Activated T-cell treated with anti-CD3 and anti-CD28 coated beads, Interleukin-2, amount 50 U/mL, for 24 hours (primary cell): Measurements from ENCODE around the gene VWA1.
"Not testable (repeated sequence)": the region's sequence is repeated elsewhere in the genome, so short reads cannot be mapped to it uniquely, and the experiment has no call there.

Experiments used
- DNase-seq: peaks from one replicate; pipeline ENCODE4 v3.0.0-alpha.2; 2020
- H3K27ac Mint-ChIP-seq: 2 replicates; pipeline ENCODE4 v1.8.0; 2020; ENCODE audit warnings: mild to moderate bottlenecking, mixed read lengths
- H3K27me3 Mint-ChIP-seq: 2 replicates; pipeline ENCODE4 v1.8.0; 2020; ENCODE audit warnings: mixed read lengths
- H3K36me3 Mint-ChIP-seq: 2 replicates; pipeline ENCODE4 v1.8.0; 2020; ENCODE audit warnings: low read depth, mixed read lengths
- H3K4me1 Mint-ChIP-seq: 2 replicates; pipeline ENCODE4 v1.8.0; 2020; ENCODE audit warnings: low read depth, mixed read lengths
- H3K4me3 Mint-ChIP-seq: 2 replicates; pipeline ENCODE4 v1.8.0; 2020; ENCODE audit warnings: mild to moderate bottlenecking, moderate library complexity, mixed read lengths
- H3K9me3 Mint-ChIP-seq: 2 replicates; pipeline ENCODE4 v1.8.0; 2020; ENCODE audit warnings: mixed read lengths

Gene VWA1

DNA sequence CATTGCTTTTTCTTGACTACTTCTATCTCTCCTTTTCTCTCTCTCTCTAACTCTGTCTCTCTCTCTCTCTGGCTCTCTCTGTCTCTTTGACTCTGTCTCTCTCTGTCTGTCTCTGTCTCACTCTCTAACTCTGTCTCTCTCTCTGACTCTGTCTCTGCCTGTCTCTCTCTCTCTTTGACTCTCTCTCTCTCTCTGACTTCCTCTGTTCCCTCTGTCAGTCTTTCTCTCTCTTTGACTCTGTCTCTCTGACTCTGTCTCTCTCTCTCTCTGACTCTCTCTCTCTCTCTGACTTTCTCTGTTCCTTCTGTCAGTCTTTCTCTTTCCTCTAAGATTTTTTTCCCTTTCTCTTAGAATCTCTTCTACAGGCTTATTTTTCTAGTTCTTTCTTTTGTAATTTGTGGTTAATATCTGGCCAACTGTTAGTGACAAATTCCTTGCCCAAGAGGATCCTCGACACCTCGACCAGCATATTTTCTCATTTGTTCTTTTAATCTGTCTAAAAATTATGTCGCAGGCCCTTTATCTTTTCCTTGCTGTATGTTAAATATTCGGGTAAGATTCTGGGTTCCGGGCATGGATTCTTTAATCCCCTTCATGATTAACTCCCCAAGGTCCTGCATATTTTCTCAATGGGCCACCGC, 13.7 kb downstream of the VWA1 start, which contains the start of gene ATAD3C:
TSS of gene ATAD3C (plus strand) at position 591 of the 641 bp plus-strand sequence. CDS start 995 bp downstream, outside the sequence.
- DNase-seq: no peak
- Mint-ChIP-seq H3K9me3 (no peaks in the 10 kb centered on the region), H3K4me3 (no peak within 1 kb of the TSS), H3K36me3 (no peaks in the 10 kb centered on the region), H3K27ac (no peak within 1 kb of the TSS), H3K27me3 (no peaks in the 10 kb centered on the region), H3K4me1 (no peaks in the 10 kb centered on the region)

DNA sequence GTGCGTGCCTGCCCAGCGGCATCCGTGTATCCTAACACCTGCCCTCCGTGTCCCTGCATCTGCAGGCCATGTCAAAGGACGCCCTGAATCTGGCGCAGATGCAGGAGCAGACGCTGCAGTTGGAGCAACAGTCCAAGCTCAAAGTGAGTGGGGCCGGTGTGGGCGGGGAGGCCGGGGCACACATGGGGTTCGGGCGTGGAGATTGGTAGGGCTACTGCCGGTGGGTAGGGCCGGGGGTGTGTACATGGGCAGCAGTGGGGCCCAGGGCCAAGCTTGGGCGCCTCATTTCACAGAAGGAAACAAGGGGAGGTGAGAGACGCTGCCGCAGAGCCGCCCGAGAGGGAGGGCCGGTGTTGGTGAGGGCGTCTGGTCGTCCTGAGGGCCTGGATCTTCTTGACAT, 15.1 kb downstream of the VWA1 start:
- not testable (repeated sequence) for H3K27ac Mint-ChIP-seq, H3K9me3 Mint-ChIP-seq, H3K27me3 Mint-ChIP-seq, H3K4me3 Mint-ChIP-seq, H3K4me1 Mint-ChIP-seq, DNase-seq, H3K36me3 Mint-ChIP-seq

DNA sequence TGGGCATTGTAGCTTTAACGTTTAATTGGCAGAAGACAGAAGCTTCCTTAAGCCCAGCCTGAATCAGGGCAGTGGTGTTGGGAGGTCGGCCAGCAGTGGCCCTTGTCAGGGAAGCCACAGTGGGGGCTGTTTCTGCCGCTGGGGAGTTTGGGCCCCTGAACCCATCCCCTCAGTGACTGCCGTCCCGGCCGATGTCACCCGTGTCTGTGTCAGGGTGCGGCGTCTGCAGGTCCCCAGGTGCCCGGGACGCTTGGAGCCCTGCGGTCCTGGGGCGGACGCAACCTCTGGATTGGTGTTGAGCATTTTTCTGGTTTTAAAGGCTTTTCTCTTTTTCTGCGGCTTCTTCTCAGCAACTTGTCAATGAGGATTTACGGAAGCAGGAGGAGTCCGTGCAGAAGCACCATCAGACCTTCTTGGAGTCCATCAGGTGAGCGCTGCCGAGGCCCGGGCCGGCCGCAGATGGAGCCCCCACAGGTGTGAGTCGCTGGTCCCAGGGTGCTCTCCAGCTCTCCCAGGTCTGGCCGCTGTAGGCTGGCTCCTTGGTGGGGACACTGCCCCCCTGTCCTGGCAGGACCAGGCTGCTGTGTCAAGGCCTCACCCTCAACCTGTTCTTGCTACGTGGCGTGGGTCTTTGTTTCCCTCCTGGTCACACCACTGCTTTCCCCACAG, 16.3 kb downstream of the VWA1 start:
- Mint-ChIP-seq H3K27me3 (no peaks in the 10 kb centered on the region), H3K36me3 (no peaks in the 10 kb centered on the region), H3K4me1 (no peaks in the 10 kb centered on the region)

DNA sequence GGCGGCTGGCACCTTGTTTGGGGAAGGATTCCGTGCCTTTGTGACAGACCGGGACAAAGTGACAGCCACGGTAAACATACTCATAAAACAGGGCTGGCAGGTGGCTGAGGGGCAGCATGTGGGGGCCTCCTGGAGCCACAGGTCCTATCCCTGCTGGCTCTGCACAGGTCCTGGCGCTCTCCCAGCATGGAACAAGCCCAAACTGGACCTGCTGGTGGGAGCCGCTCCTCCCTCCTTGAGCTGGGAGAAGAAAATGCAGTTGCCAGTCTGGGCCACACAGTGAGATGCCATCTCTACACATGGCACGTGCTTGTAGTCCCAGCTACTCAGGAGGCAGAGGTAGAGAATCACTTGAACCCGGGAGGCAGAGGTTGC, 16.9 kb downstream of the VWA1 start:
- not testable (repeated sequence) for H3K4me1 Mint-ChIP-seq, H3K36me3 Mint-ChIP-seq, DNase-seq, H3K9me3 Mint-ChIP-seq, H3K27ac Mint-ChIP-seq, H3K27me3 Mint-ChIP-seq, H3K4me3 Mint-ChIP-seq

More for the DNA sequence above, 16.3 kb downstream of the VWA1 start:
- DNase-seq: no peak
- no peak overlapping the region for H3K4me3 Mint-ChIP-seq
- H3K9me3 Mint-ChIP-seq: no peaks in the 10 kb centered on the region
- no peak overlapping the region for H3K27ac Mint-ChIP-seq

DNA sequence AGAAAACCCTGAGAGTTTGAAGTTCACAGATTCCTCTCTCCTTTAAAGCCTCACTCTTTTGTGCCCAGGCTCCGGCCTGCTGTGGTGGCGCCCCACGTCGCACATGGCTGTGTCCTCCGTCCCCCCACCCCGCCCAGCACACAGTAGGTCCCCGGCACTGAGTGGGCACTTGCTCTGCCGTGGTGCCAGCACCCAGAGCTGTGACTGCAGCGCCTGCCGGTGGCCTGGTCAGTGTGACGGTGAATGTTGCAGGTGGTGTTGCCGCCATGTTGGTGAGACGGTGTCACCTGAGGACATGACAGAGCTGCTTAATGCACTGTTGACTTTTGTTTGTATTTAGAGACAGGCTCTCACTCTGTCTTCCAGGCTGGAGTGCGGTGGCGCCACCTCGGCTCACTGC, 17.4 kb downstream of the VWA1 start:
- H3K9me3 Mint-ChIP-seq: no peaks in the 10 kb centered on the region
- no peak overlapping the region for H3K27ac Mint-ChIP-seq
- H3K4me3 Mint-ChIP-seq: no peak overlapping the region
- no peaks in the 10 kb centered on the region for H3K36me3 Mint-ChIP-seq
- no peaks in the 10 kb centered on the region for H3K27me3 Mint-ChIP-seq
- no peak for DNase-seq
- no peaks in the 10 kb centered on the region for H3K4me1 Mint-ChIP-seq

DNA sequence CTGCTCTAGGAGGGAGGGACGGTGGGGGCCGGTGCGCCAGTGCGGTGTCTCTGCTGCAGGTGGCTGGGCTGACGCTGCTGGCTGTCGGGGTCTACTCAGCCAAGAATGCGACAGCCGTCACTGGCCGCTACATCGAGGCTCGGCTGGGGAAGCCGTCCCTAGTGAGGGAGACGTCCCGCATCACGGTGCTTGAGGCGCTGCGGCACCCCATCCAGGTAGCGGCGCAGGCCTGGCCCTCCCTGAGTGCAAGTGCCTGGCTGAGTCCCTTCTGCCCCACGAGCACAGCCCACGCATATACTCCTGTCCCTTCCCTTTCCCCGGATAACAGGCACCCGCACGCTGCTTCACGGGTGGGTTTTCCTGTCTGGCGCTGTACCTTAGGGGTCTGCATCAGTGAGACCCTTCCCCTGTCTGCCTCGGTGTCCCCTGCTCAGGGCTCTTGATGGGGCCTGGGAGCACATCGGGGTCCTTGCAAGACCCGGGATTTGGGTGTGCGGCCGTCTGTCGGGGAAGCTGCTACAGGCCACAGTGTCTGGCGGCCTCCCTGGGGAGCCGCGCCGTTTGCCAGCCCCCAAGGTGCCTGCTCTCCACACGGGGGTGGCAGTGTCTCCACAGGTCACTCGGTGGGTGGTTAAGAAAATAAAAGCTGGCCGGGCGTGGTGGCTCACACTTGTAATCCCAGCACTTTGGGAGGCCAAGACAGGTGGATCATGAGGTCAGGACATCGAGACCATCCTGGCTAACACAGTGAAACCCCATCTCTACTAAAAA, 19.0 kb downstream of the VWA1 start:
- not testable (repeated sequence) for H3K27ac Mint-ChIP-seq, H3K27me3 Mint-ChIP-seq, H3K9me3 Mint-ChIP-seq, DNase-seq, H3K4me1 Mint-ChIP-seq, H3K36me3 Mint-ChIP-seq, H3K4me3 Mint-ChIP-seq

DNA sequence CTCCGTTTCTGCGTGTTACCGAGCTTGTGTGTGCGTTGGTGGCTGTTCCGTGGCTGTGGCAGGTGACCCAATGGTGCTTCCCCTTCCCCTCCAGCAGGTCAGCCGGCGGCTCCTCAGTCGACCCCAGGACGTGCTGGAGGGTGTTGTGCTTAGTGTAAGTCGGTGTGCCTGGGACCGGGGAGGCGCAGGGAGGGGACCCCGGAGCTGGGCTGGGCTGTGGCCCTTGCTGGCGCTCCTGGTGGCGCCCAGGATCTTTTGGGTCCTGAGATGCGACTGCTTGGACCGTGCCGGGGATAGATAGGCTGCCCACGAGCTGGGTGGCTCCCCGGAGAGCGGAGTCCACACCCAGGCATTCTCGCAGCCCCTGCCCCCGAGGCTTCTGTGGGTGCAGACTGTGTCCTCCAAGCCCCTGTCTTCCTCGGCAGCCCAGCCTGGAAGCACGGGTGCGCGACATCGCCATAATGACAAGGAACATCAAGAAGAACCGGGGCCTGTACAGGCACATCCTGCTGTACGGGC, 19.9 kb downstream of the VWA1 start:
- no peak overlapping the region for H3K4me3 Mint-ChIP-seq
- no peak overlapping the region for H3K27ac Mint-ChIP-seq
- no peaks in the 10 kb centered on the region for H3K9me3 Mint-ChIP-seq
- no peaks in the 10 kb centered on the region for H3K4me1 Mint-ChIP-seq
- DNase-seq: no peak
- H3K36me3 Mint-ChIP-seq: no peaks in the 10 kb centered on the region
- H3K27me3 Mint-ChIP-seq: no peaks in the 10 kb centered on the region

DNA sequence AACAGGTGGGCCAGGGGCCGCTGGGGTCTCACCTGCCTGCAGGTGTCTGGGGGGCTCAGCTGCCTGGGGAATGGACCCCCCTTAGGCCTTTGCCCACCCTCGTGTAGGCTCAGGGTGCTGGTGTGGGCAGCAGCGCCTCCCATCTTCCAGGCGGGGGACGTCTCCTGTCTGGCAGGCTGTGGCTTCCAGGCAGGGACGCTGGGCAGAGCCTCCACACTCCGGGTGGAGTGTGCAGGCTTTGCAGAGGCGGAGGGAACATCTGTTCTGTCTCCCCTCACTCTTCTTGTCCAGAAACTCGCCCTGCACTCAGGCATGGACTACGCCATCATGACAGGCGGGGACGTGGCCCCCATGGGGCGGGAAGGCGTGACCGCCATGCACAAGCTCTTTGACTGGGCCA, 20.4 kb downstream of the VWA1 start:
- not testable (repeated sequence) for H3K4me1 Mint-ChIP-seq, H3K4me3 Mint-ChIP-seq, DNase-seq, H3K36me3 Mint-ChIP-seq, H3K9me3 Mint-ChIP-seq, H3K27ac Mint-ChIP-seq, H3K27me3 Mint-ChIP-seq

DNA sequence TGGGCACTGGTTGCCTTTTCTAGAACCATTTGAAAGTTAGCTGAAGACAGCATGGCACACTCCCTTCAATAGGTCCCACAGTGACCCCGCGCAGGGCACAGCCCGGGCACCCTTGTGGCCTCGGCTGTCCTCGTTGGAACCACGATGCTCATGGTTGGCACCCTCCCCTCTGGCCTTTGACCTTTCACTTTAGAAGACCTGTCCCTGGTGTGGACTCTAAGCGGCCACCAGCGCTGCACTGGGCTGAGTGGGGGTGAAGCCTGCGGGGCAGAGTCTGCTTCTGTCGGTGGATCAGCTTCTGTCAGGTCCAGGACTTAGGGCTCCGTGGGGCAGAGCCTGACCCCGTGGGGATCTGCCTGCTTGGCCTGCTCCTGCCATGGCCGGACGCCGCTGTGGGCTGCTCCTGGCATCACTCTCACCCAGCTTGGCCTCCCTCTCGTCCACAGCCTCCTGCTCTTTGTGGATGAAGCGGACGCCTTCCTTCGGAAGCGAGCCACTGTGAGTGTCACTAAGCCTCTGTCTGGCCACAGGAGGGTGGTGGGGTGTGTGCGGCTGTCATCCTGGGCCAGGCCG, 21.3 kb downstream of the VWA1 start:
- not testable (repeated sequence) for DNase-seq, H3K4me3 Mint-ChIP-seq, H3K27ac Mint-ChIP-seq, H3K27me3 Mint-ChIP-seq, H3K9me3 Mint-ChIP-seq, H3K36me3 Mint-ChIP-seq, H3K4me1 Mint-ChIP-seq

DNA sequence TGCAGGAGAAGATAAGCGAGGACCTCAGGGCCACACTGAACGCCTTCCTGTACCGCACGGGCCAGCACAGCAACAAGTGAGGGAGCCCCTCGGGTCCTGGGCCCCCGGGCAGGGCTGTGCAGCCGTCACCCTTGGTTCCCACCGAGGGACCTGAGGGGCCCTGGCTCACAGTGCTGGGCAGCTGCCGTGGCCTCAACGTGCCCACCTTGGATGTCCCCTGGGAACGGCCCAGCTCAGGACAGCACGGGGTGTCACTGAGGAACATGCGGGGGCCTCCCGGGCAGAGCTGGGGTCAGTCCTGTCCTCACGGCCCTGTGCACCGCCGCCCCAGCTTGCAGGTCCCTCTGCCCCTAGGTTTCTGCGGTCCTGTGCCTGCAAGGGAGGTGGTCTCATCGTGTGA, 23.7 kb downstream of the VWA1 start:
- H3K4me1 Mint-ChIP-seq, H3K27me3 Mint-ChIP-seq, H3K9me3 Mint-ChIP-seq, H3K4me3 Mint-ChIP-seq, H3K27ac Mint-ChIP-seq, H3K36me3 Mint-ChIP-seq, DNase-seq: not testable (repeated sequence)

DNA sequence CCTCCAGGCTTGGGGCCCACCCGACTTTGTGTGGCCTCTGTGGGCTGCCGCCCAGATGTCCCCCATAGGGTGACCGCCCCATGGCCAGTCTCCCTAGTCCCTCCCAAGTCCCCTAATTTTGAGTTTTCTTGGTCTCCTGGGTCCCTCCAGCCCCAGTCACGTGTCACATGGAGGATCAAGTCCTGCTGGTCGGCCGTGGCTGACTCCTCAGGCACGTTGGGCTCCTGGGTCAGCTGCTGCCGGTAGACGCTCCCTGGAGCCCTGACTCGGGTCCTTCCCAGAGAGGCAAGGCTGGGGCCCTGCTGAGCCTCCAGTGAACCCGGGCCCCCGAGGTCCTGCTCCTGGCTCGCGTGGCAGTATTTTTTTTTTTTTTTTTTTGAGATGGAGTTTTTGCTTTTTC, 24.2 kb downstream of the VWA1 start:
- not testable (repeated sequence) for H3K36me3 Mint-ChIP-seq, H3K4me1 Mint-ChIP-seq, DNase-seq, H3K27ac Mint-ChIP-seq, H3K27me3 Mint-ChIP-seq, H3K4me3 Mint-ChIP-seq, H3K9me3 Mint-ChIP-seq

DNA sequence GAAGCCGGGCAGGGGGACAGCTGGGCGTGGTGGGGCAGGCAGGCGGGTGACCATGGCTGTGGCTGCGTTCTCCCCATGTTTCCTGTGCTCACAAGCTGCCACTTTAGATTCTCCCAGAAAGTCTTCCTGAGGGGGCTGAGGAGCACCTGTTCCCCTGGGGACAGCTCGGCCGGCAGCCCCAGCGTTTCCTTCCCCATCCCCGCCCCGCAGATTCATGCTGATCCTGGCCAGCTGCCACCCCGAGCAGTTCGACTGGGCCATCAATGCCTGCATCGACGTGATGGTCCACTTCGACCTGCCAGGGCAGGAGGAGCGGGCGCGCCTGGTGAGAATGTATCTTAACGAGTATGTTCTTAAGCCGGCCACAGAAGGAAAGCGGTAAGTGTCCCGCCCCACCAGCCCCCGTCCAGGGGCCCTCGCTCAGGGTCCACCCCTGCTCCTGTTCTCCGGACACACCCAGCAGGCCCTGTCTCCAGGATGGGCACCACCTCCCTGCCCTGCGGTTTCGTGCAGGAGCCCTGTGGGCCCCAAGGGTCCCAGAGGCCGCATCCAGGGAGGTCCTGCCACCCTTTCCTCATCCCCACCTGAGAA, 25.1 kb downstream of the VWA1 start:
- no peak overlapping the region for H3K27ac Mint-ChIP-seq
- peaks cover 8% of the 10 kb centered on the region for H3K27me3 Mint-ChIP-seq
- H3K4me3 Mint-ChIP-seq: no peak overlapping the region
- no peaks in the 10 kb centered on the region for H3K4me1 Mint-ChIP-seq
- no peak for DNase-seq
- no peaks in the 10 kb centered on the region for H3K9me3 Mint-ChIP-seq
- no peaks in the 10 kb centered on the region for H3K36me3 Mint-ChIP-seq

DNA sequence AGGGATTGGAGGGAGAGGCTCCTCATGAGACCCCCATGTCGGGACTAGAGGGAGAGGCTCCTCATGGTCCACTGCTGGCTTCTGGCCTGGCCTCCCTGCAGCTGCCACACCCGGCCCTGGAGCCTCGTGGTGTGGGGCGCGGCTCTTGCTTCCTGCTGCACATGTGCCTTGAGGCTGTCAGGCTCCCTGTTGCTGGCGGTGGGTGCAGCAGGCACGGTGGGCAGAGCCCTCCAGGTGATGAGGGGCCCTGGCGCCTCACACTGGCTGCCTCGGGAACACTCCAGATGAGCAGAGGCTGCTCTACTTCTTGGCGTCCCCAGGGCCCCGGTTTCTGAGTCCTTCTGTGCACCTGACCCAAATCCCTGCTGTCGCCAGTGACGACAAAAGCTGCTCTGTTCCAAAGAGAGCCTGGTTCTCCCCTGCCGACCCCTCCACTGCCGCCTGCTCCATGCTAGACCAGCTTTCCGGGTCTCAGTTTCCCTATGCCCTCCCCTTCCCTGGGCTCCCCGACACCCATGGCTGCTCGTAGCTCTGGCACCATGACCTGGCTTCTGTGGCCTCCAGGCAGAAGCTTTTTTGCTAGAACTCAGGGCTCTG, 26.3 kb downstream of the VWA1 start:
- Mint-ChIP-seq H3K36me3 (no peaks in the 10 kb centered on the region), H3K27ac (no peak overlapping the region), H3K4me1 (no peaks in the 10 kb centered on the region), H3K4me3 (no peak overlapping the region), H3K27me3 (peaks cover 8% of the 10 kb centered on the region), H3K9me3 (no peaks in the 10 kb centered on the region)
- no peak for DNase-seq

DNA sequence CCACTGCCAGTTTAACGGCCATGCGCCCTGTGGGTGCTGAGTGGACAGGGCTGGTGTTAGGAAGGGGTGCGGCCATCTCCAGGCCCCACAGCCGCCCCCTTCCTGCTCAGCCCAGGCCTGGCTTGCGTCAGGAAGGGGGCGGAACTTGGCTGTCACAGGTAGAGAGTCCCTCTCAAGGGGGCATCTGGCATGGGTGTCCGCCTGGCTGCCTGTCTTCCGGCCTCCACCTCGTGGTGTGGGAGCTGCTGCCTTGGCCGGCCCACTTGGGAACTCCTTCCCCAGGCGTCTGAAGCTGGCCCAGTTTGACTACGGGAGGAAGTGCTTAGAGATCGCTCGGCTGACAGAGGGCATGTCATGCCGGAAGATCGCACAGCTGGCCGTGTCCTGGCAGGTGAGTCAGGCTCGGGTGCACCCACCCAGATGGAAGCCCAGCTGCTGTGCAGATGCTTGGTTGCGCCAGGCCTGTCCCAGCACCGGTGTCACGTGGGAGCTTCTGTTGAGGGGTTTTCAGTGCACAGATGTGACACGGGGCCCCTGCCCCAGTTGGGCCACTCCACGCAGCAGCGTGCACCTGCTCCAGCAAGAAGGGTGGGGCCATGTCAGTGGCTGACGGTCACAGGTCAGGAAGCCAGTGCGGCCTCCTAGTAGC, 27.0 kb downstream of the VWA1 start:
- H3K36me3 Mint-ChIP-seq: no peaks in the 10 kb centered on the region
- peaks cover 8% of the 10 kb centered on the region for H3K27me3 Mint-ChIP-seq
- H3K4me1 Mint-ChIP-seq: no peaks in the 10 kb centered on the region
- no peaks in the 10 kb centered on the region for H3K9me3 Mint-ChIP-seq
- no peak overlapping the region for H3K27ac Mint-ChIP-seq
- no peak for DNase-seq
- peak overlapping the region; percentile 41 for H3K4me3 Mint-ChIP-seq
